OCI-LY7 (cell line): ENCODE data around the gene SPAG16. TPM values are rescaled to one million over a fixed set of nuclear protein-coding genes. Genes with fewer than 3 reads are reported as not detected.

Experiments used
- BruUV-seq: library from RNA; stranded (reverse); fragments of 400-500 nt; replicated peaks from 2 replicates; lab custom pipeline; 2021; lab: Mats Ljungman, UMichigan
- CTCF ChIA-PET: fragments of 300-600 bp; sonication (Branson Sonifier 250); formaldehyde crosslinking; loops from one replicate; lab custom pipeline; 2022; ENCODE audit warnings: antibody characterized with exemption; ENCODE audit not compliant: unreplicated experiment; lab: Charles Lee
- POLR2A ChIA-PET: fragments of 300-600 bp; sonication (Branson Sonifier 250); formaldehyde crosslinking; loops from one replicate; lab custom pipeline; 2022; ENCODE audit warnings: antibody characterized with exemption; lab: Charles Lee
- DNase-seq: peaks from one replicate; pipeline ENCODE4 v3.0.0-alpha.2; 2015; ENCODE audit warnings: low spot score
- H2AFZ ChIP-seq: fragments of 200-600 bp; sonication (generic), shearing (Covaris generic); 2 replicates; pipeline ENCODE4 v1.6.1; 2014; ENCODE audit warnings: mild to moderate bottlenecking, antibody characterized with exemption, low read length, moderate library complexity
- H3K27ac ChIP-seq: fragments of 200-600 bp; sonication (generic); 2 replicates; pipeline ENCODE4 v1.5.1; 2014; ENCODE audit warnings: mixed run types, low read depth, mild to moderate bottlenecking, moderate library complexity, low read length, inconsistent platforms; ENCODE audit not compliant: poor library complexity, severe bottlenecking
- H3K36me3 ChIP-seq: fragments of 200-600 bp; sonication (generic); 2 replicates; pipeline ENCODE4 v1.6.1; 2014; ENCODE audit warnings: mild to moderate bottlenecking, antibody characterized with exemption, low read length, moderate library complexity, mixed read lengths; ENCODE audit not compliant: insufficient read depth
- H3K4me1 ChIP-seq: fragments of 200-600 bp; sonication (generic); 2 replicates; pipeline ENCODE4 v1.5.1; 2014; ENCODE audit warnings: mild to moderate bottlenecking, low read length; ENCODE audit not compliant: insufficient read depth, poor library complexity, severe bottlenecking
- H3K4me2 ChIP-seq: fragments of 200-600 bp; sonication (generic); 2 replicates; pipeline ENCODE4 v1.6.1; 2014; ENCODE audit warnings: mild to moderate bottlenecking, low read length
- H3K4me3 ChIP-seq: fragments of 200-600 bp; sonication (generic); 2 replicates; pipeline ENCODE4 v1.5.1; 2014; ENCODE audit warnings: mild to moderate bottlenecking, low read depth, low read length; ENCODE audit not compliant: poor library complexity, severe bottlenecking
- H3K79me2 ChIP-seq: fragments of 200-600 bp; sonication (generic); 2 replicates; pipeline ENCODE4 v1.6.1; 2016; ENCODE audit warnings: low read depth, mild to moderate bottlenecking, low read length, moderate library complexity, mixed read lengths; ENCODE audit not compliant: insufficient read depth
- H3K9me2 ChIP-seq: fragments of 200-600 bp; sonication (generic); 2 replicates; pipeline ENCODE4 v1.6.1; 2016; ENCODE audit warnings: mild to moderate bottlenecking, low read length, mixed read lengths; ENCODE audit not compliant: insufficient read depth
- H3K9me3 ChIP-seq: fragments of 200-600 bp; sonication (generic); 2 replicates; pipeline ENCODE4 v1.6.1; 2014; ENCODE audit warnings: mild to moderate bottlenecking, mixed run types, low read length, mixed read lengths
- H4K20me1 ChIP-seq: fragments of 200-600 bp; sonication (generic); 2 replicates; pipeline ENCODE4 v1.6.1; 2014; ENCODE audit warnings: mild to moderate bottlenecking, antibody characterized with exemption, low read length, moderate library complexity, mixed read lengths; ENCODE audit not compliant: insufficient read depth
- EZH2phosphoT487 ChIP-seq: fragments of 200-600 bp; sonication (generic); IDR thresholded peaks from 2 replicates; pipeline ENCODE4 v1.6.1; 2018; ENCODE audit warnings: low read depth, borderline replicate concordance, mild to moderate bottlenecking, mixed run types, antibody characterized with exemption, low read length, moderate library complexity, mixed read lengths
- intact Hi-C: fragments of 100-400 bp; cut with micrococcal nuclease; formaldehyde crosslinking; loops from one replicate; pipeline ENCODE4 v1.10.0; 2022; ENCODE audit not compliant: unreplicated experiment
- total RNA-seq, 2 experiments: library from RNA; depleted of rRNA in 1 of 2; stranded (reverse); fragments of >200 nt in 1 of 2; shearing (Covaris generic) in 1 of 2; gene quantifications; 2 replicates each; pipeline ENCODE4 v1.2.3, GENCODE V29; 2014 to 2022
- TF ChIP-seq, protein P1 (sequence below): fragments of 200-600 bp; sonication (generic); conservative IDR thresholded peaks from 2 replicates; pipeline ENCODE4 v1.5.1; 2014; ENCODE audit warnings: mild to moderate bottlenecking, antibody characterized with exemption, low read length, moderate library complexity, mixed read lengths

The SPAG16 gene
- total RNA-seq, 2 experiments from 2014 or later, result 22.1 to 24.2 TPM

DNA sequence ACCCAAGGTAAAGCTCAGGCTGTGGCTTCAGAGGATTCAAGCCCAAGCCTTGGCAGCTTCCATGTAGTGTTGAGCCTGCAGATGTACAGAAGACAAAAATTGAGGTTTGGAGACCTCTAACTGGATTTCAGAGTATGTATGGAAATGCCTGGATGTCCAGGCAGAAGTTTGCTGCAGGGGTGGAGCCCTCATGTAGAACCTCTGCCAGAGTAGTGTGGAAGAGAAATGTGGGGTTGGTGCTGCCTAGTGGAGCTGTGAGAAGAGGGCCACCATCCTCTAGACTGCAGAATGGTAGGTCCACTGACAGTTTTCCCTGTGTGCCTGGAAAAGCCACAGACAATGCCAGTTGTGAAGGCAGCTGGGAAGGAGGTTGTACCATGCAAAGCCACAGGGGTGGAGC lies 239.9 kb downstream of the SPAG16 start:
- no peaks in the 10 kb centered on the region for H3K9me2 ChIP-seq
- intact Hi-C loops, result no loop called here
- no peak overlapping the region for H2AFZ ChIP-seq
- peaks cover 14% of the 10 kb centered on the region for H3K9me3 ChIP-seq
- TF ChIP-seq EZH2phosphoT487, result no peak
- TF ChIP-seq, protein P1, sequence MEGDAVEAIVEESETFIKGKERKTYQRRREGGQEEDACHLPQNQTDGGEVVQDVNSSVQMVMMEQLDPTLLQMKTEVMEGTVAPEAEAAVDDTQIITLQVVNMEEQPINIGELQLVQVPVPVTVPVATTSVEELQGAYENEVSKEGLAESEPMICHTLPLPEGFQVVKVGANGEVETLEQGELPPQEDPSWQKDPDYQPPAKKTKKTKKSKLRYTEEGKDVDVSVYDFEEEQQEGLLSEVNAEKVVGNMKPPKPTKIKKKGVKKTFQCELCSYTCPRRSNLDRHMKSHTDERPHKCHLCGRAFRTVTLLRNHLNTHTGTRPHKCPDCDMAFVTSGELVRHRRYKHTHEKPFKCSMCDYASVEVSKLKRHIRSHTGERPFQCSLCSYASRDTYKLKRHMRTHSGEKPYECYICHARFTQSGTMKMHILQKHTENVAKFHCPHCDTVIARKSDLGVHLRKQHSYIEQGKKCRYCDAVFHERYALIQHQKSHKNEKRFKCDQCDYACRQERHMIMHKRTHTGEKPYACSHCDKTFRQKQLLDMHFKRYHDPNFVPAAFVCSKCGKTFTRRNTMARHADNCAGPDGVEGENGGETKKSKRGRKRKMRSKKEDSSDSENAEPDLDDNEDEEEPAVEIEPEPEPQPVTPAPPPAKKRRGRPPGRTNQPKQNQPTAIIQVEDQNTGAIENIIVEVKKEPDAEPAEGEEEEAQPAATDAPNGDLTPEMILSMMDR, result no peak
- H3K79me2 ChIP-seq, result no peaks in the 10 kb centered on the region
- H3K36me3 ChIP-seq, result no peaks in the 10 kb centered on the region
- CTCF ChIA-PET, result no interaction called here
- H3K4me1 ChIP-seq, result no peaks in the 10 kb centered on the region
- no TSS peak for BruUV-seq
- H3K4me2 ChIP-seq, result no peak overlapping the region
- H3K27ac ChIP-seq, result no peak overlapping the region
- POLR2A ChIA-PET, result interaction anchor here (0.6 kb wide), 1 partner anchor 252 kb away, joined by 4 read pairs; no protein-coding TSS in a partner anchor
- H3K4me3 ChIP-seq, result no peak overlapping the region
- no peaks in the 10 kb centered on the region for H4K20me1 ChIP-seq
- DNase-seq, result peak; percentile 23

DNA sequence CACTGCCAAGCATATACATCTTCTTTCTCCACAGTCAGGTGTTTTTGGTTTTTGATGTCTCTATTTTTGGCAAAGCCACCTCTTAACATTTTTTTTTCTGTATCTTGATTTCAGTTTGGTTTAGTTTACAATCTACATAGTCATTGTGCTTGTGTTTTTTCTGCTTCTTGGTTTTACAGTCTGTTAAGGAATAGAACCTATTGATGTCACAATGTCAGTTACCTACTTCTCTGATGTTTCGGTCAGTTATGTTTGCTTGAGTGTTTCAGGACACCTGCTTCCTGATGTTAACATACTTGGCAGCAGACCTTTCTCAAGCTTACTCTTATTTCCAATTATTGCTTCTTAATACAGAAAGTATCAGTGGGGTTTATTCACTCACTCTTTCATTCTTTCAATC lies 253.3 kb downstream of the SPAG16 start:
- Histone ChIP-seq H3K27ac (peak overlapping the region; percentile 69), H3K4me1 (peaks cover 17% of the 10 kb centered on the region), H4K20me1 (no peaks in the 10 kb centered on the region), H3K36me3 (no peaks in the 10 kb centered on the region; the same call in 1 of the 2 replicates), H3K4me3 (no peak overlapping the region), H3K9me2 (no peaks in the 10 kb centered on the region), H3K4me2 (peak overlapping the region; percentile 10; the same call in 1 of the 2 replicates), H3K9me3 (no peaks in the 10 kb centered on the region), H3K79me2 (no peaks in the 10 kb centered on the region), H2AFZ (peak overlapping the region; percentile 13; the same call in 1 of the 2 replicates)
- BruUV-seq, result no TSS peak
- CTCF ChIA-PET, result no interaction called here
- intact Hi-C loops, result no loop called here
- no peak for TF ChIP-seq EZH2phosphoT487
- TF ChIP-seq, protein P1, result no peak
- POLR2A ChIA-PET, result no interaction called here
- peak; percentile 68 for DNase-seq

DNA sequence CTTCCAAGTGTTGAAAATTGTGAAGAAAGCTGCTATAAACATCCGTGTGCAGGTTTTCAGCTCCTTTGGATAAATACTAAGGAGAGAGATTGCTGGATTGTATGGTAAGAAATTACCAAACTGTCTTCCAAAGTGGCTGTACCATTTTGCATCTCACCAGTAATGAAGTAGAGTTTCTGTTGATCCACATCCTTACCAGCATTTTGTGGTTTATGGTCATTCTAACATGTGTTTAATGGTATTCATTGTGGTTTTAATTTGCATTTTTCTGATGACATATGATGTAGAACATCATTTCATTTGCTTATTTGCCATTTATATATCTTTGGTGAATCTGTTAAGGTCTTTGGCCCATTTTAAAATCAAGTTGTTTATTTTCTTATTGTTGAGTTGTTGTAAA lies 260.7 kb downstream of the SPAG16 start:
- no peak for DNase-seq
- CTCF ChIA-PET, result no interaction called here

More for the DNA sequence above, 260.7 kb downstream of the SPAG16 start:
- Histone ChIP-seq H2AFZ (peak overlapping the region; percentile 27; the same call in 1 of the 2 replicates), H3K4me1 (peaks cover 12% of the 10 kb centered on the region), H3K4me3 (no peak overlapping the region), H4K20me1 (no peaks in the 10 kb centered on the region), H3K79me2 (no peaks in the 10 kb centered on the region), H3K4me2 (no peak overlapping the region), H3K36me3 (no peaks in the 10 kb centered on the region), H3K9me2 (no peaks in the 10 kb centered on the region), H3K27ac (no peak overlapping the region), H3K9me3 (no peaks in the 10 kb centered on the region)
- POLR2A ChIA-PET, result interaction anchor here (0.7 to 1.1 kb wide), 3 partner anchors 13 to 55 kb away, joined by 3 to 4 read pairs (median 4); no protein-coding TSS in a partner anchor
- BruUV-seq, result no TSS peak
- TF ChIP-seq EZH2phosphoT487, result no peak
- TF ChIP-seq, protein P1, result no peak
- intact Hi-C loops, result no loop called here
